ENCODE measurements around the gene DPH3. TPM values are rescaled to one million over a fixed set of nuclear protein-coding genes. Genes with fewer than 3 reads are reported as not detected.

Gene DPH3
- polyA plus RNA-seq, 1 of the 3 experiments (the other 2 are of a cell fraction), result 8.5 TPM

GRCh38 chr3:16252243-16252978, 12.3 kb downstream of the DPH3 start:
- CTCF ChIA-PET, result interaction anchor here (1.1 to 2.3 kb wide), 2 partner anchors 10 to 204 kb away, joined by 3 to 7 read pairs; no protein-coding TSS in a partner anchor
- H4K20me1 ChIP-seq (ENCODE audit: insufficient read depth), result no peaks in the 10 kb centered on the region
- DNase-seq, result no peak
- no peak overlapping the region for H3K9ac ChIP-seq
- H3K9me3 ChIP-seq, result no peaks in the 10 kb centered on the region
- WGBS (ENCODE audit: low lambda C conversion rate), result 53% methylated on average over 7 of the region's 7 CpGs
- H3K4me1 ChIP-seq (ENCODE audit: control insufficient read depth in 1 of 2, insufficient read depth in 2 of 2, low read depth in 1 of 2, low read length in 1 of 2), result peaks cover 0 to 3% of the 10 kb centered on the region in 2 experiments; a peak in 1 of 4 replicates
- no peak overlapping the region for H3K4me3 ChIP-seq (ENCODE audit: low read depth in 2 of 2, low read length in 1 of 2)
- H3K79me2 ChIP-seq (ENCODE audit: insufficient read depth), result no peaks in the 10 kb centered on the region
- POLR2A ChIA-PET, result no interaction called here
- no peaks in the 10 kb centered on the region for H3K27me3 ChIP-seq (ENCODE audit: insufficient read depth)
- no peaks in the 10 kb centered on the region for H3F3A ChIP-seq (replicated peaks; ENCODE audit: insufficient read depth)
- no peak for TF ChIP-seq NRF1 (IDR thresholded peaks at IDR 0.05; ENCODE audit: low read depth, low read length)
- no peak for TF ChIP-seq SMC3 (IDR thresholded peaks at IDR 0.05; ENCODE audit: low read depth, low read length)
- TF ChIP-seq RXRA (IDR thresholded peaks at IDR 0.05; ENCODE audit: borderline replicate concordance, low read depth), result no peak
- no peak for TF ChIP-seq USF2 (IDR thresholded peaks at IDR 0.05; ENCODE audit: borderline replicate concordance, low read depth, low read length)
- TF ChIP-seq JUND (IDR thresholded peaks at IDR 0.05), result no peak
- no peak for TF ChIP-seq NFIC (IDR thresholded peaks at IDR 0.05; ENCODE audit: borderline replicate concordance)
- no peak for TF ChIP-seq MXI1 (IDR thresholded peaks at IDR 0.05; ENCODE audit: low read depth, low read length)
- no peak for TF ChIP-seq PBX3 (IDR thresholded peaks at IDR 0.05)
- TF ChIP-seq USF1 (IDR thresholded peaks at IDR 0.05; ENCODE audit: borderline replicate concordance, low read depth), result no peak
- no peak for TF ChIP-seq REST (IDR thresholded peaks at IDR 0.05; ENCODE audit: low read depth, low read length)
- TF ChIP-seq GABPA (IDR thresholded peaks at IDR 0.05; ENCODE audit: low read depth), result no peak
- TF ChIP-seq TAF1 (IDR thresholded peaks at IDR 0.05; ENCODE audit: borderline replicate concordance, low read depth, low read length), result no peak
- no peak for TF ChIP-seq RAD21 (IDR thresholded peaks at IDR 0.05; ENCODE audit: low read length)
- H2AFZ ChIP-seq (ENCODE audit: low read depth), result no peak overlapping the region
- H3K4me2 ChIP-seq, result no peak overlapping the region
- H3K9me2 ChIP-seq, result no peaks in the 10 kb centered on the region
- H3K36me3 ChIP-seq (replicated peaks in 1 of 2; ENCODE audit: control insufficient read depth in 1 of 2, insufficient read depth in 2 of 2, low read length in 1 of 2), result peaks cover 0 to 3% of the 10 kb centered on the region in 2 experiments
- no peak overlapping the region for H3K27ac ChIP-seq (ENCODE audit: low read depth in 2 of 2, low read length in 1 of 2)

Measured in SK-N-SH (cell line).